ENCODE data around the gene PCDHGC4. TPM values are rescaled to one million over a fixed set of nuclear protein-coding genes. Genes with fewer than 3 reads are reported as not detected.

PCDHGC4 gene
- total RNA-seq, 1 donor from 2014 or later = 59.3 TPM

GRCh38 chr5:141486091-141486490 lies 1.3 kb downstream of the PCDHGC4 start:
- no peaks in the 10 kb centered on the region for H3K9me3 ChIP-seq
- intact Hi-C loops (cut with DNase I) = no loop called here
- H3K4me1 ChIP-seq = peaks cover 6 to 34% of the 10 kb centered on the region in 2 donors
- peaks cover 9 to 15% of the 10 kb centered on the region in 2 donors for H3K36me3 ChIP-seq
- H3K4me3 ChIP-seq = no peak overlapping the region
- no peak for TF ChIP-seq CTCF (IDR thresholded peaks at IDR 0.05)
- no peak for DNase-seq (ENCODE audit: low spot score in 2 of 2)
- H3K27me3 ChIP-seq = no peaks in the 10 kb centered on the region
- H3K27ac ChIP-seq = no peak overlapping the region

- no peak for TF ChIP-seq CTCF (IDR thresholded peaks at IDR 0.05)
Observed at GRCh38 chr5:141487131-141487530, 2.3 kb downstream of the PCDHGC4 start.

GRCh38 chr5:141488591-141489561 lies 4.0 kb downstream of the PCDHGC4 start, which contains the start of gene PCDHGC5:
PCDHGC5 (plus strand) TSS chr5:141489081; CDS start chr5:141489241, 160 bp downstream.
- Histone ChIP-seq H3K27me3 (no peaks in the 10 kb centered on the region), H3K9me3 (no peaks in the 10 kb centered on the region), H3K4me1 (peaks cover 5 to 23% of the 10 kb centered on the region in 2 donors), H3K36me3 (peaks cover 16 to 24% of the 10 kb centered on the region in 2 donors), H3K4me3 (peak within 1 kb of the TSS in 1 of 2 donors; percentile 2), H3K27ac (peak within 1 kb of the TSS; percentile 23 to 56)
- intact Hi-C loops (cut with DNase I) = no loop called here
- no peak for DNase-seq (ENCODE audit: low spot score in 2 of 2)
- TF ChIP-seq CTCF (IDR thresholded peaks at IDR 0.05) = no peak

More at GRCh38 chr5:141487131-141487530, 2.3 kb downstream of the PCDHGC4 start:
- H3K4me1 ChIP-seq = peaks cover 6 to 29% of the 10 kb centered on the region in 2 donors
- H3K27ac ChIP-seq = no peak overlapping the region
- DNase-seq (ENCODE audit: low spot score in 2 of 2) = no peak
- no peak overlapping the region for H3K4me3 ChIP-seq
- intact Hi-C loops (cut with DNase I) = no loop called here
- no peaks in the 10 kb centered on the region for H3K27me3 ChIP-seq
- peaks cover 16 to 24% of the 10 kb centered on the region in 2 donors for H3K36me3 ChIP-seq
- no peaks in the 10 kb centered on the region for H3K9me3 ChIP-seq

- H3K27ac ChIP-seq = no peak overlapping the region
- peaks cover 16 to 24% of the 10 kb centered on the region in 2 donors for H3K36me3 ChIP-seq
- DNase-seq (ENCODE audit: low spot score in 2 of 2) = no peak
- no peaks in the 10 kb centered on the region for H3K27me3 ChIP-seq
- intact Hi-C loops (cut with DNase I) = no loop called here
- no peak for TF ChIP-seq CTCF (IDR thresholded peaks at IDR 0.05)
- H3K9me3 ChIP-seq = no peaks in the 10 kb centered on the region
- peaks cover 7 to 18% of the 10 kb centered on the region in 2 donors for H3K4me1 ChIP-seq
- H3K4me3 ChIP-seq = peak overlapping the region in 1 of 2 donors; percentile 2
Observed at GRCh38 chr5:141489841-141490240, 5.0 kb downstream of the PCDHGC4 start.

GRCh38 chr5:141490271-141490670 lies 5.4 kb downstream of the PCDHGC4 start:
- Histone ChIP-seq H3K9me3 (no peaks in the 10 kb centered on the region), H3K27me3 (no peaks in the 10 kb centered on the region), H3K27ac (no peak overlapping the region), H3K4me1 (peaks cover 7 to 16% of the 10 kb centered on the region in 2 donors), H3K36me3 (peaks cover 16 to 24% of the 10 kb centered on the region in 2 donors), H3K4me3 (no peak overlapping the region)
- intact Hi-C loops (cut with DNase I) = no loop called here
- DNase-seq (ENCODE audit: low spot score in 2 of 2) = no peak
- TF ChIP-seq CTCF (IDR thresholded peaks at IDR 0.05) = no peak

All from ascending aorta (tissue), 2 donors.